Gastroesophageal sphincter (tissue), 4 donors: ENCODE data around the gene TFG. TPM values are rescaled to one million over a fixed set of nuclear protein-coding genes. Genes with fewer than 3 reads are reported as not detected.

ENCODE experiments used
- ATAC-seq: fragments of 150-250 bp; one replicate; pipeline ENCODE4 v1.9.1; 2016; ENCODE audit warnings: mild to moderate bottlenecking, moderate library complexity
- H3K27ac ChIP-seq, 4 donors: fragments of 200-600 bp; sonication (generic) in 3 of 4; 1 replicate in 3 of 4; 2 replicates in 1 of 4; pipeline ENCODE4 v1.5.1; 2016 to 2019
- H3K27me3 ChIP-seq: fragments of 200-600 bp; sonication (generic); one replicate; pipeline ENCODE4 v1.5.1; 2019
- H3K36me3 ChIP-seq, 2 donors: fragments of 200-600 bp; sonication (generic); one replicate each; pipeline ENCODE4 v1.5.1; 2019; ENCODE audit warnings: control low read depth in 1 of 2
- H3K4me1 ChIP-seq, 3 donors: fragments of 200-600 bp; sonication (generic); 1 replicate in 2 of 3; 2 replicates in 1 of 3; pipeline ENCODE4 v1.5.1; 2016 to 2019; ENCODE audit warnings: control low read depth in 2 of 3
- H3K4me3 ChIP-seq, 2 donors: fragments of 200-600 bp; sonication (generic); one replicate each; pipeline ENCODE4 v1.5.1; 2019; ENCODE audit warnings: mild to moderate bottlenecking in 1 of 2, moderate library complexity in 1 of 2
- H3K9me3 ChIP-seq, 3 donors: fragments of 200-600 bp; sonication (generic); one replicate each; pipeline ENCODE4 v1.5.1; 2017 to 2019; ENCODE audit warnings: control low read depth in 2 of 3
- CTCF ChIP-seq, 4 experiments: fragments of 200-600 bp in 2 of 4; fragments of 450-650 bp in 2 of 4; sonication (generic) in 1 of 4; IDR thresholded peaks; one replicate each; pipeline ENCODE4 v1.5.1; 2017 to 2019; ENCODE audit warnings: antibody characterized with exemption in 4 of 4, mild to moderate bottlenecking in 2 of 4, moderate library complexity in 2 of 4
- EP300 ChIP-seq: sonication (generic); formaldehyde crosslinking; IDR thresholded peaks from one replicate; pipeline ENCODE4 v1.6.1; 2017; ENCODE audit warnings: antibody characterized with exemption, mild to moderate bottlenecking
- POLR2A ChIP-seq, 2 donors: fragments of 450-650 bp; IDR thresholded peaks; one replicate each; pipeline ENCODE4 v1.6.1; 2017; ENCODE audit warnings: antibody characterized with exemption in 2 of 2, mild to moderate bottlenecking in 2 of 2, moderate library complexity in 1 of 2
- POLR2AphosphoS5 ChIP-seq: sonication (generic); formaldehyde crosslinking; IDR thresholded peaks from one replicate; pipeline ENCODE4 v1.6.1; 2017; ENCODE audit warnings: antibody characterized with exemption
- WGBS, 2 donors: methylation state at CpG; one replicate each; pipeline ENCODE4 v1.1.5; 2018; ENCODE audit warnings: low coverage in 1 of 2; 5-methylcytosine and 5-hydroxymethylcytosine counted together
- total RNA-seq, 4 donors: library from RNA; depleted of rRNA; stranded (reverse); fragments of >200 nt; gene quantifications; one replicate each; pipeline ENCODE4 v1.1.0, GENCODE V29; 2016

Gene TFG
- total RNA-seq, 4 donors from 2014 or later = 61.9 to 72.7 (median 64.1) TPM

- WGBS, 2 donors = 80 to 94% methylated on average over 1 of the region's 1 CpG
- H3K27ac ChIP-seq = no peak overlapping the region
- no peak overlapping the region for H3K4me3 ChIP-seq
- no peak for ATAC-seq
- H3K27me3 ChIP-seq = no peaks in the 10 kb centered on the region
- peaks cover 0 to 13% (median 0%) of the 10 kb centered on the region in 3 donors for H3K9me3 ChIP-seq
- no peaks in the 10 kb centered on the region for H3K4me1 ChIP-seq
- TF ChIP-seq POLR2AphosphoS5 (no peak), CTCF (IDR thresholded peaks at IDR 0.05) (no peak), EP300 (no peak), POLR2A (IDR thresholded peaks at IDR 0.05) (no peak)
- H3K36me3 ChIP-seq = no peaks in the 10 kb centered on the region
Observed at GRCh38 chr3:100681496-100681895, 27.8 kb upstream of the TFG start.

- 83% methylated on average over 1 of the region's 41 CpGs; no CpG with 5 or more reads in 1 of the 2 donors for WGBS, 2 donors
- Histone ChIP-seq H3K36me3 (no peaks in the 10 kb centered on the region), H3K27ac (no peak overlapping the region), H3K4me1 (no peaks in the 10 kb centered on the region), H3K9me3 (peaks cover 0 to 13% (median 0%) of the 10 kb centered on the region in 3 donors), H3K27me3 (no peaks in the 10 kb centered on the region), H3K4me3 (peak overlapping the region in 1 of 2 donors; percentile 23)
- peak; percentile 36 for ATAC-seq
- TF ChIP-seq EP300 (no peak), POLR2AphosphoS5 (no peak), CTCF (IDR thresholded peaks at IDR 0.05) (no peak), POLR2A (IDR thresholded peaks at IDR 0.05) (no peak)
Observed at GRCh38 chr3:100682056-100682853, 27.0 kb upstream of the TFG start.

GRCh38 chr3:100682854-100683760 lies 26.2 kb upstream of the TFG start:
- Histone ChIP-seq H3K36me3 (no peaks in the 10 kb centered on the region), H3K9me3 (peaks cover 0 to 11% (median 0%) of the 10 kb centered on the region in 3 donors), H3K27me3 (no peaks in the 10 kb centered on the region), H3K4me3 (peak overlapping the region in 1 of 2 donors; percentile 23), H3K4me1 (no peaks in the 10 kb centered on the region), H3K27ac (no peak overlapping the region)
- no peak for ATAC-seq
- no peak for TF ChIP-seq CTCF (IDR thresholded peaks at IDR 0.05)
- 90 to 91% methylated on average over 2 to 10 of the region's 18 CpGs for WGBS, 2 donors

GRCh38 chr3:100693225-100693624 lies 16.1 kb upstream of the TFG start:
- Histone ChIP-seq H3K4me1 (no peaks in the 10 kb centered on the region), H3K9me3 (no peaks in the 10 kb centered on the region), H3K36me3 (no peaks in the 10 kb centered on the region), H3K4me3 (no peak overlapping the region), H3K27ac (no peak overlapping the region), H3K27me3 (peaks cover 30% of the 10 kb centered on the region)
- no peak for TF ChIP-seq CTCF (IDR thresholded peaks at IDR 0.05)
- no peak for TF ChIP-seq EP300
- TF ChIP-seq POLR2A (IDR thresholded peaks at IDR 0.05) = no peak
- TF ChIP-seq POLR2AphosphoS5 = no peak
- ATAC-seq = no peak
